ENCODE data around the gene BIRC3.

Gene BIRC3

GRCh38 chr11:102289592-102289991, 27.7 kb upstream of the BIRC3 start:
- no peak overlapping the region for H3K18ac ChIP-seq (ENCODE audit: low read length)
- no peak overlapping the region for H3K9ac ChIP-seq (ENCODE audit: low read length)
- H3K27ac ChIP-seq (ENCODE audit: low read depth, low read length) = no peak overlapping the region
- H3K4me3 ChIP-seq (ENCODE audit: low read depth, low read length) = no peak overlapping the region
- DNase-seq = no peak
- peaks cover 6 to 7% of the 10 kb centered on the region in 2 experiments for H3K4me1 ChIP-seq (ENCODE audit: control insufficient read depth in 1 of 2, insufficient read depth in 2 of 2, low read length in 2 of 2)
- H3K9me3 ChIP-seq (ENCODE audit: insufficient read depth, low read depth, low read length) = no peaks in the 10 kb centered on the region
- no peak overlapping the region for H4K91ac ChIP-seq (ENCODE audit: low read depth, low read length)
- H3K14ac ChIP-seq (ENCODE audit: low read length) = no peak overlapping the region
- H4K8ac ChIP-seq (ENCODE audit: low read depth, low read length) = no peak overlapping the region
- peaks cover 6% of the 10 kb centered on the region for H3K79me1 ChIP-seq (ENCODE audit: low read length)
- WGBS (ENCODE audit: extremely low coverage, insufficient coverage, insufficient read length) = no CpG with 5 or more reads among the region's 3 CpGs
- H4K12ac ChIP-seq (ENCODE audit: low read depth, low read length) = no peak overlapping the region
- H3K36me3 ChIP-seq (ENCODE audit: control insufficient read depth in 1 of 2, insufficient read depth in 2 of 2, low read length in 2 of 2) = no peaks in the 10 kb centered on the region
- H2AFZ ChIP-seq (ENCODE audit: insufficient read depth, low read length, poor library complexity) = no peak overlapping the region
- no peak overlapping the region for H2AK5ac ChIP-seq (ENCODE audit: low read length)
- no peak overlapping the region for H2BK120ac ChIP-seq (ENCODE audit: insufficient read depth, low read length, poor library complexity)
- H2BK5ac ChIP-seq (ENCODE audit: low read depth, low read length, poor library complexity) = no peak overlapping the region
- H3K4me2 ChIP-seq (ENCODE audit: low read length) = no peak overlapping the region
- no peak overlapping the region for H3K4ac ChIP-seq (ENCODE audit: low read depth, low read length)
- no peak overlapping the region for H2BK12ac ChIP-seq (ENCODE audit: low read length)
- H3K23ac ChIP-seq (ENCODE audit: low read length) = no peak overlapping the region
- no peaks in the 10 kb centered on the region for H3K27me3 ChIP-seq (ENCODE audit: insufficient read depth, low read length)
- H3K79me2 ChIP-seq (ENCODE audit: control insufficient read depth, insufficient read depth, low read length, poor library complexity) = no peaks in the 10 kb centered on the region

- Histone ChIP-seq H3K4me2 (ENCODE audit: low read length) (no peak overlapping the region), H3K18ac (ENCODE audit: low read length) (no peak overlapping the region), H2BK5ac (ENCODE audit: low read depth, low read length, poor library complexity) (no peak overlapping the region), H3K4me1 (ENCODE audit: control insufficient read depth in 1 of 2, insufficient read depth in 2 of 2, low read length in 2 of 2) (peaks cover 0 to 2% of the 10 kb centered on the region in 2 experiments), H3K9me3 (ENCODE audit: insufficient read depth, low read depth, low read length) (no peaks in the 10 kb centered on the region), H3K79me1 (ENCODE audit: low read length) (peaks cover 2% of the 10 kb centered on the region), H3K9ac (ENCODE audit: low read length) (no peak overlapping the region), H2AFZ (ENCODE audit: insufficient read depth, low read length, poor library complexity) (no peak overlapping the region), H3K14ac (ENCODE audit: low read length) (no peak overlapping the region), H3K27ac (ENCODE audit: low read depth, low read length) (no peak overlapping the region), H4K8ac (ENCODE audit: low read depth, low read length) (no peak overlapping the region), H3K4ac (ENCODE audit: low read depth, low read length) (no peak overlapping the region), H2BK120ac (ENCODE audit: insufficient read depth, low read length, poor library complexity) (no peak overlapping the region), H2AK5ac (ENCODE audit: low read length) (no peak overlapping the region), H3K23ac (ENCODE audit: low read length) (no peak overlapping the region), H3K27me3 (ENCODE audit: insufficient read depth, low read length) (no peaks in the 10 kb centered on the region), H2BK12ac (ENCODE audit: low read length) (no peak overlapping the region), H4K91ac (ENCODE audit: low read depth, low read length) (no peak overlapping the region), H4K12ac (ENCODE audit: low read depth, low read length) (no peak overlapping the region), H3K36me3 (ENCODE audit: control insufficient read depth in 1 of 2, insufficient read depth in 2 of 2, low read length in 2 of 2) (no peaks in the 10 kb centered on the region), H3K4me3 (ENCODE audit: low read depth, low read length) (no peak overlapping the region), H3K79me2 (ENCODE audit: control insufficient read depth, insufficient read depth, low read length, poor library complexity) (no peaks in the 10 kb centered on the region)
- WGBS (ENCODE audit: extremely low coverage, insufficient coverage, insufficient read length) = no CpG with 5 or more reads among the region's 1 CpG
- DNase-seq = no peak
Measured at GRCh38 chr11:102291831-102292230, 25.5 kb upstream of the BIRC3 start.

- no peaks in the 10 kb centered on the region for H3K27me3 ChIP-seq (ENCODE audit: insufficient read depth, low read length)
- no CpG with 5 or more reads among the region's 6 CpGs for WGBS (ENCODE audit: extremely low coverage, insufficient coverage, insufficient read length)
- H2AFZ ChIP-seq (ENCODE audit: insufficient read depth, low read length, poor library complexity) = no peak overlapping the region
- H2BK120ac ChIP-seq (ENCODE audit: insufficient read depth, low read length, poor library complexity) = no peak overlapping the region
- no peak overlapping the region for H3K4me2 ChIP-seq (ENCODE audit: low read length)
- H3K4me1 ChIP-seq (ENCODE audit: control insufficient read depth in 1 of 2, insufficient read depth in 2 of 2, low read length in 2 of 2) = no peaks in the 10 kb centered on the region
- H3K36me3 ChIP-seq (ENCODE audit: control insufficient read depth in 1 of 2, insufficient read depth in 2 of 2, low read length in 2 of 2) = no peaks in the 10 kb centered on the region
- H3K4ac ChIP-seq (ENCODE audit: low read depth, low read length) = no peak overlapping the region
- no peak overlapping the region for H3K9ac ChIP-seq (ENCODE audit: low read length)
- H3K4me3 ChIP-seq (ENCODE audit: low read depth, low read length) = no peak overlapping the region
- H3K18ac ChIP-seq (ENCODE audit: low read length) = no peak overlapping the region
- no peaks in the 10 kb centered on the region for H3K9me3 ChIP-seq (ENCODE audit: insufficient read depth, low read depth, low read length)
- H3K79me1 ChIP-seq (ENCODE audit: low read length) = no peaks in the 10 kb centered on the region
- H2AK5ac ChIP-seq (ENCODE audit: low read length) = no peak overlapping the region
- H3K79me2 ChIP-seq (ENCODE audit: control insufficient read depth, insufficient read depth, low read length, poor library complexity) = no peaks in the 10 kb centered on the region
- H2BK12ac ChIP-seq (ENCODE audit: low read length) = no peak overlapping the region
- H4K12ac ChIP-seq (ENCODE audit: low read depth, low read length) = no peak overlapping the region
- H2BK5ac ChIP-seq (ENCODE audit: low read depth, low read length, poor library complexity) = no peak overlapping the region
- no peak overlapping the region for H3K14ac ChIP-seq (ENCODE audit: low read length)
- H4K8ac ChIP-seq (ENCODE audit: low read depth, low read length) = no peak overlapping the region
- H3K27ac ChIP-seq (ENCODE audit: low read depth, low read length) = no peak overlapping the region
- no peak overlapping the region for H3K23ac ChIP-seq (ENCODE audit: low read length)
- no peak for DNase-seq
- no peak overlapping the region for H4K91ac ChIP-seq (ENCODE audit: low read depth, low read length)
Measured at GRCh38 chr11:102292933-102293332, 24.4 kb upstream of the BIRC3 start.

- Histone ChIP-seq H3K27me3 (ENCODE audit: insufficient read depth, low read length) (no peaks in the 10 kb centered on the region), H2AFZ (ENCODE audit: insufficient read depth, low read length, poor library complexity) (no peak overlapping the region), H2BK120ac (ENCODE audit: insufficient read depth, low read length, poor library complexity) (no peak overlapping the region), H2BK12ac (ENCODE audit: low read length) (no peak overlapping the region), H3K18ac (ENCODE audit: low read length) (no peak overlapping the region), H3K4me1 (ENCODE audit: control insufficient read depth in 1 of 2, insufficient read depth in 2 of 2, low read length in 2 of 2) (no peaks in the 10 kb centered on the region), H3K4ac (ENCODE audit: low read depth, low read length) (no peak overlapping the region), H3K23ac (ENCODE audit: low read length) (no peak overlapping the region), H3K14ac (ENCODE audit: low read length) (no peak overlapping the region), H3K79me1 (ENCODE audit: low read length) (no peaks in the 10 kb centered on the region), H3K9me3 (ENCODE audit: insufficient read depth, low read depth, low read length) (no peaks in the 10 kb centered on the region), H3K4me2 (ENCODE audit: low read length) (no peak overlapping the region), H3K27ac (ENCODE audit: low read depth, low read length) (no peak overlapping the region), H3K4me3 (ENCODE audit: low read depth, low read length) (no peak overlapping the region), H3K9ac (ENCODE audit: low read length) (no peak overlapping the region), H2BK5ac (ENCODE audit: low read depth, low read length, poor library complexity) (no peak overlapping the region), H4K12ac (ENCODE audit: low read depth, low read length) (no peak overlapping the region), H4K91ac (ENCODE audit: low read depth, low read length) (no peak overlapping the region), H2AK5ac (ENCODE audit: low read length) (no peak overlapping the region), H3K79me2 (ENCODE audit: control insufficient read depth, insufficient read depth, low read length, poor library complexity) (no peaks in the 10 kb centered on the region), H4K8ac (ENCODE audit: low read depth, low read length) (peak overlapping the region; percentile 28), H3K36me3 (ENCODE audit: control insufficient read depth in 1 of 2, insufficient read depth in 2 of 2, low read length in 2 of 2) (no peaks in the 10 kb centered on the region)
- peak in 1 of 2 donors; percentile 69 for DNase-seq
- WGBS (ENCODE audit: extremely low coverage, insufficient coverage, insufficient read length) = no CpG with 5 or more reads among the region's 6 CpGs
Measured at GRCh38 chr11:102293873-102294601, 23.2 kb upstream of the BIRC3 start.

Data from trophoblast cell (in vitro differentiated cells and primary cell).